Lung (tissue), 12 donors: ENCODE measurements around the gene FATE1. TPM values are rescaled to one million over a fixed set of nuclear protein-coding genes. Genes with fewer than 3 reads are reported as not detected.

Experiments used
- ATAC-seq: fragments of 200-7000 bp; cut with Tn5 transposase; one replicate; pipeline ENCODE4 v1.9.1; 2020; ENCODE audit warnings: moderate number of reproducible peaks; ENCODE audit not compliant: insufficient read depth, low FRiP score
- DNase-seq, 3 donors: peaks; one replicate each; pipeline ENCODE4 v3.0.0-alpha.2; 2013 to 2017
- H3K27ac ChIP-seq, 2 donors: one replicate each; pipeline ENCODE4 v1.5.1; 2013; ENCODE audit warnings: mild to moderate bottlenecking in 2 of 2, moderate library complexity in 2 of 2, control low read depth in 1 of 2, inconsistent platforms in 1 of 2, low read depth in 1 of 2, low read length in 1 of 2
- H3K27me3 ChIP-seq, 3 donors: one replicate each; pipeline ENCODE4 v1.5.1; 2013; ENCODE audit warnings: low read length in 2 of 3; ENCODE audit not compliant: control insufficient read depth in 3 of 3, insufficient read depth in 3 of 3
- H3K36me3 ChIP-seq, 4 donors: one replicate each; pipeline ENCODE4 v1.5.1; 2013; ENCODE audit warnings: low read length in 4 of 4, mild to moderate bottlenecking in 1 of 4, moderate library complexity in 1 of 4; ENCODE audit not compliant: control insufficient read depth in 4 of 4, insufficient read depth in 4 of 4
- H3K4me1 ChIP-seq, 5 donors: one replicate each; pipeline ENCODE4 v1.5.1; 2013; ENCODE audit warnings: low read length in 5 of 5, mild to moderate bottlenecking in 2 of 5, moderate library complexity in 1 of 5; ENCODE audit not compliant: control insufficient read depth in 5 of 5, insufficient read depth in 5 of 5
- H3K4me3 ChIP-seq: one replicate; pipeline ENCODE4 v1.5.1; 2013; ENCODE audit warnings: mild to moderate bottlenecking, control low read depth, moderate library complexity
- H3K9ac ChIP-seq, 2 donors: one replicate each; pipeline ENCODE4 v1.5.1; 2013; ENCODE audit warnings: low read length in 2 of 2, control low read depth in 1 of 2; ENCODE audit not compliant: insufficient read depth in 1 of 2
- H3K9me3 ChIP-seq, 4 donors: one replicate each; pipeline ENCODE4 v1.5.1; 2013; ENCODE audit warnings: low read length in 3 of 4, mild to moderate bottlenecking in 1 of 4, moderate library complexity in 1 of 4; ENCODE audit not compliant: control insufficient read depth in 4 of 4, insufficient read depth in 3 of 4
- WGBS, 2 donors: extraction: QIAGEN DNeasy Blood & Tissue Kit; methylation state at CpG; one replicate each; pipeline ENCODE4 v1.1.7; 2013; 5-methylcytosine and 5-hydroxymethylcytosine counted together
- polyA plus RNA-seq, 2 donors: library from polyadenylated mRNA; stranded (reverse); fragments of 200-250 nt; gene quantifications; one replicate each; pipeline ENCODE4 v1.2.1, GENCODE V29; 2013
- total RNA-seq, 2 donors: library from RNA; depleted of rRNA in 1 of 2; stranded (reverse); fragments of >200 nt in 1 of 2; gene quantifications; one replicate each; pipeline ENCODE4 v1.2.1, GENCODE V29; 2014 to 2021
- TF ChIP-seq, protein P1 (sequence below): IDR thresholded peaks from 2 replicates; pipeline ENCODE4 v1.5.1; 2012; ENCODE audit warnings: mild to moderate bottlenecking; ENCODE audit errors: control extremely low read depth, extremely low read depth
- donor health status: control.
- donor health status: control.
- donor health status: Bipolar disorder and iron deficiency.
- donor health status: healthy.
- donor health status: DM: yes; HTN: yes; CAD: no.

Gene FATE1
- total and polyA plus RNA-seq, 4 donors, result 0.05 to 1.0 (median 0.37) TPM; not detected in 1

DNA sequence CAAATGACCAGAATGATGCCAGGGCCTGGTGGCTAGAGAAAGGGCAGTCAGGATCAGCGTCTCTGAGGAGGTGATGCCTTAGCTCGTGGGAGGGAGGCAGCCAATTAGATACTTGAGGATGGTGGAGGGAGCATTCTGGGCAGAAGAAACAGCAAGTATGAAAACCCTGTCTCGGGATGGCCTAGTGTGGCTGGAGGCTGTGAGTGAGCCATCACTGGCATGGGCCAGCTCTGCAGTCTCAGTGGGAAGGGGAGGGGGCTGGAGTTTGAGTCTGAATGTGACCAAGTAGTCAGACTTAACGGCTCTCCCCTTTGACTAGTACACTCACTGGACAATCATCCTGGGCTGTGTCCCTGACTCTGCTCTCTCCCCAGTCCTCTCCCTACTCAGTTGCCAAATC is 25.8 kb downstream of the FATE1 start:
- H3K9ac ChIP-seq, result no peak overlapping the region
- TF ChIP-seq, protein P1, sequence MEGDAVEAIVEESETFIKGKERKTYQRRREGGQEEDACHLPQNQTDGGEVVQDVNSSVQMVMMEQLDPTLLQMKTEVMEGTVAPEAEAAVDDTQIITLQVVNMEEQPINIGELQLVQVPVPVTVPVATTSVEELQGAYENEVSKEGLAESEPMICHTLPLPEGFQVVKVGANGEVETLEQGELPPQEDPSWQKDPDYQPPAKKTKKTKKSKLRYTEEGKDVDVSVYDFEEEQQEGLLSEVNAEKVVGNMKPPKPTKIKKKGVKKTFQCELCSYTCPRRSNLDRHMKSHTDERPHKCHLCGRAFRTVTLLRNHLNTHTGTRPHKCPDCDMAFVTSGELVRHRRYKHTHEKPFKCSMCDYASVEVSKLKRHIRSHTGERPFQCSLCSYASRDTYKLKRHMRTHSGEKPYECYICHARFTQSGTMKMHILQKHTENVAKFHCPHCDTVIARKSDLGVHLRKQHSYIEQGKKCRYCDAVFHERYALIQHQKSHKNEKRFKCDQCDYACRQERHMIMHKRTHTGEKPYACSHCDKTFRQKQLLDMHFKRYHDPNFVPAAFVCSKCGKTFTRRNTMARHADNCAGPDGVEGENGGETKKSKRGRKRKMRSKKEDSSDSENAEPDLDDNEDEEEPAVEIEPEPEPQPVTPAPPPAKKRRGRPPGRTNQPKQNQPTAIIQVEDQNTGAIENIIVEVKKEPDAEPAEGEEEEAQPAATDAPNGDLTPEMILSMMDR, result no peak
- no peaks in the 10 kb centered on the region for H3K4me1 ChIP-seq
- 73 to 86% methylated on average over 4 of the region's 4 CpGs for WGBS, 2 donors
- no peak overlapping the region for H3K27ac ChIP-seq
- ATAC-seq (no peak), DNase-seq (no peak)
- no peaks in the 10 kb centered on the region for H3K36me3 ChIP-seq
- H3K27me3 ChIP-seq, result no peaks in the 10 kb centered on the region
- peaks cover 0 to 11% (median 0%) of the 10 kb centered on the region in 4 donors for H3K9me3 ChIP-seq
- H3K4me3 ChIP-seq, result no peak overlapping the region

- Histone ChIP-seq H3K4me3 (no peak overlapping the region), H3K27ac (no peak overlapping the region), H3K27me3 (no peaks in the 10 kb centered on the region), H3K36me3 (no peaks in the 10 kb centered on the region), H3K4me1 (no peaks in the 10 kb centered on the region), H3K9ac (no peak overlapping the region), H3K9me3 (peaks cover 0 to 8% (median 0%) of the 10 kb centered on the region in 4 donors)
- 87 to 89% methylated on average over 5 of the region's 5 CpGs for WGBS, 2 donors
- TF ChIP-seq, protein P1, result no peak
- ATAC-seq (no peak), DNase-seq (no peak)
Observed at GRCh38 chrX:151742311-151742710, 26.5 kb downstream of the FATE1 start.

DNA sequence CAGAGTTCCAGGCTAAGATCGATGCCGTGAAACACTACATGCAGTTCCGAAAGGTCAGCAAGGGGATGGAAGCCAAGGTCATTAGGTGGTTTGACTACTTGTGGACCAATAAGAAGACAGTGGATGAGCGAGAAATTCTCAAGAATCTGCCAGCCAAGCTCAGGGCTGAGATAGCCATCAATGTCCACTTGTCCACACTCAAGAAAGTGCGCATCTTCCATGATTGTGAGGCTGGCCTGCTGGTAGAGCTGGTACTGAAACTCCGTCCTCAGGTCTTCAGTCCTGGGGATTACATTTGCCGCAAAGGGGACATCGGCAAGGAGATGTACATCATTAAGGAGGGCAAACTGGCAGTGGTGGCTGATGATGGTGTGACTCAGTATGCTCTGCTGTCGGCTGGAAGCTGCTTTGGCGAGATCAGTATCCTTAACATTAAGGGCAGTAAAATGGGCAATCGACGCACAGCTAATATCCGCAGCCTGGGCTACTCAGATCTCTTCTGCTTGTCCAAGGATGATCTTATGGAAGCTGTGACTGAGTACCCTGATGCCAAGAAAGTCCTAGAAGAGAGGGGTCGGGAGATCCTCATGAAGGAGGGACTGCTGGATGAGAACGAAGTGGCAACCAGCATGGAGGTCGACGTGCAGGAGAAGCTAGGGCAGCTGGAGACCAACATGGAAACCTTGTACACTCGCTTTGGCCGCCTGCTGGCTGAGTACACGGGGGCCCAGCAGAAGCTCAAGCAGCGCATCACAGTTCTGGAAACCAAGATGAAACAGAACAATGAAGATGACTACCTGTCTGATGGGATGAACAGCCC is 28.0 kb downstream of the FATE1 start:
- no peaks in the 10 kb centered on the region for H3K4me1 ChIP-seq
- peaks cover 0 to 7% (median 0%) of the 10 kb centered on the region in 4 donors for H3K9me3 ChIP-seq
- TF ChIP-seq, protein P1, result no peak
- WGBS, 2 donors, result 92 to 97% methylated on average over 21 of the region's 21 CpGs
- H3K36me3 ChIP-seq, result no peaks in the 10 kb centered on the region
- no peak for DNase-seq
- peaks cover 0 to 5% (median 0%) of the 10 kb centered on the region in 3 donors for H3K27me3 ChIP-seq
- H3K27ac ChIP-seq, result no peak overlapping the region
- no peak overlapping the region for H3K4me3 ChIP-seq
- H3K9ac ChIP-seq, result no peak overlapping the region
- ATAC-seq, result no peak
